Lower leg skin (tissue), 3 donors: ENCODE measurements around the gene PITPNC1.

Source experiments
- CTCF ChIP-seq, 3 donors: fragments of 450-650 bp; IDR thresholded peaks; one replicate each; pipeline ENCODE4 v1.5.1; 2016; ENCODE audit warnings: antibody characterized with exemption in 3 of 3, mild to moderate bottlenecking in 3 of 3, moderate library complexity in 2 of 3
- POLR2A ChIP-seq, 2 donors: fragments of 450-650 bp; IDR thresholded peaks; one replicate each; pipeline ENCODE4 v1.6.1; 2016 to 2017; ENCODE audit warnings: antibody characterized with exemption in 2 of 2, mild to moderate bottlenecking in 1 of 2, moderate library complexity in 1 of 2

DNA sequence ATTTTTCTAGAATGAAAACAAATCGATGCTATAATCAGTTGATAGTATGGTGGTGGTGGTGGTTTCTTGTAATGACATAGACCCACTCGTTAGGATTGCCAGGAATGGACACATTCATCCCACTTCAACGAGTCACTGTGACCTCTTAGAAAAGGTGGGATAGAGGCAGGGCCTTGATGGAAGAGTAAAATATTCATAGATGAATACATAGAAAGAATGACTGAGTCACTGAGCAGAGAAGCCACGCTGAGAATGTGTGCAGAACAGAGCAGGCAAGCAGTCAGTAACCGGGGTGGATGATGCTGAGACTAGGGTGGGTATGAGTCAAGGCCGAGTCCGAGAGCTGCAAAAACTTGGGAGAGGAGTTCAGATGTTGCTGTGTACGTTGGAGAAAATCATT is 129.9 kb downstream of the PITPNC1 start:
- TF ChIP-seq CTCF (IDR thresholded peaks at IDR 0.05): no peak
- no peak for TF ChIP-seq POLR2A (IDR thresholded peaks at IDR 0.05)
